C4-2B (cell line): ENCODE data around the gene LRIG1.

Experiments
- CTCF ChIP-seq: fragments of 450-650 bp; conservative IDR thresholded peaks from 2 replicates; pipeline ENCODE4 v1.5.1; 2017; ENCODE audit warnings: mild to moderate bottlenecking
- ZFX ChIP-seq: fragments of 450-650 bp; IDR thresholded peaks from 2 replicates; pipeline ENCODE4 v1.6.1; 2017

DNA sequence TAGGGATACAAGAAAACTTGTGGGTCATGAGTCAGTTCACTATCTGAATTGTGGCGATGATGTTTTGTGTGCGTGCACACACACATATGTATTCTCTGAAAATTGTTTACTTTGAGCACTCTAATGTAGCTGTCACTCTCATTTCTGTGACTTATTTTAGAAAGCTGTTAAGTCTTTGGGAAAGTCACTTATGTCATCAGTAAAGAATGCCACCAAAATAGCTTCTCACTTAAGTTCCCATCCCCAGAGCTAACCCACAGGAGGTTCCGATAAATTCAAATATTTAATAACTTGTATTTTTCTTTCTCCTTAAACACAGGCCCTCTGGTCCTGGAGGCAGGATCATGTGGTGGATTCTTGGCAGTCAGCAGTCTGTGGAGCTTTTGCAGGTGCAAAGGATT is 138.3 kb downstream of the LRIG1 start:
- TF ChIP-seq CTCF (no peak), ZFX (no peak)
